Ascending aorta (tissue), 2 donors: ENCODE results near the gene KATNBL1. TPM values are rescaled to one million over a fixed set of nuclear protein-coding genes. Genes with fewer than 3 reads are reported as not detected.

Experiments
- DNase-seq, 2 donors: peaks; one replicate each; pipeline ENCODE4 v3.0.0-alpha.2; 2019; ENCODE audit warnings: low spot score in 2 of 2
- H3K27ac ChIP-seq, 2 donors: fragments of 200-600 bp; sonication (generic); one replicate each; pipeline ENCODE4 v1.5.1; 2016 to 2017; ENCODE audit warnings: mild to moderate bottlenecking in 1 of 2
- H3K27me3 ChIP-seq: fragments of 200-600 bp; sonication (generic); one replicate; pipeline ENCODE4 v1.5.1; 2017
- H3K36me3 ChIP-seq, 2 donors: fragments of 200-600 bp; sonication (generic); one replicate each; pipeline ENCODE4 v1.5.1; 2016
- H3K4me1 ChIP-seq, 2 donors: fragments of 200-600 bp; sonication (generic); one replicate each; pipeline ENCODE4 v1.5.1; 2016 to 2017; ENCODE audit warnings: mild to moderate bottlenecking in 1 of 2
- H3K4me3 ChIP-seq, 2 donors: fragments of 200-600 bp; sonication (generic); one replicate each; pipeline ENCODE4 v1.5.1; 2016 to 2017; ENCODE audit warnings: mild to moderate bottlenecking in 1 of 2
- H3K9me3 ChIP-seq, 2 donors: fragments of 200-600 bp; sonication (generic); one replicate each; pipeline ENCODE4 v1.5.1; 2016
- intact Hi-C: fragments of 100-400 bp; cut with DNase I; formaldehyde crosslinking; loops from one replicate; pipeline ENCODE4 v1.15.1; 2023
- total RNA-seq: library from RNA; depleted of rRNA; stranded (reverse); fragments of >200 nt; gene quantifications from one replicate; pipeline ENCODE4 v1.1.0, GENCODE V29; 2016
- TF ChIP-seq, protein P1 (sequence below), 3 experiments: fragments of 200-600 bp in 2 of 3; fragments of 450-650 bp in 1 of 3; sonication (generic) in 2 of 3; IDR thresholded peaks; one replicate each; pipeline ENCODE4 v1.5.1; 2016 to 2019; ENCODE audit warnings: antibody characterized with exemption in 3 of 3, mild to moderate bottlenecking in 1 of 3, moderate library complexity in 1 of 3

The KATNBL1 gene
- total RNA-seq, 1 donor from 2014 or later: 34.3 TPM

DNA sequence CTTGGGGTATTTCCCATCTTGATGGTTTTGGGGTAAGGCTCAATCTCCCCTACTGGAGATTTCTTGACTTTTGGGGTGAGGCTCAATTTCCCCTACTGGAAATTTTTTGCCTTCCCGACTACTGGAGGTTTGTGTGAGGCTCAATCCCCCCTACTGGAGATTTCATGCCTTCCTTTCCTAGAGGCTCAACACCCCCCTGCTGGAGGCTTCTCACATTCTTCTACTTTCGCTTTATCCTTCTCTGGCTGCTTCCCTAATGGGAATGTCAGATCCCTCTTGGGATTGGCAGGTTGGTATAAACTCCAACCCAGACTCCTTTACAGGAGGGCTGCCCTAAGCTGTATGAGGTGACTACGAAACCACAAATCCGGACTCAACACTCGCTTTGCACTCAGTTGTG is 49.2 kb downstream of the KATNBL1 start:
- H3K9me3 ChIP-seq: peaks cover 6 to 13% of the 10 kb centered on the region in 2 donors
- no peak overlapping the region for H3K4me3 ChIP-seq
- no peaks in the 10 kb centered on the region for H3K4me1 ChIP-seq
- no peak for DNase-seq
- TF ChIP-seq, protein P1, sequence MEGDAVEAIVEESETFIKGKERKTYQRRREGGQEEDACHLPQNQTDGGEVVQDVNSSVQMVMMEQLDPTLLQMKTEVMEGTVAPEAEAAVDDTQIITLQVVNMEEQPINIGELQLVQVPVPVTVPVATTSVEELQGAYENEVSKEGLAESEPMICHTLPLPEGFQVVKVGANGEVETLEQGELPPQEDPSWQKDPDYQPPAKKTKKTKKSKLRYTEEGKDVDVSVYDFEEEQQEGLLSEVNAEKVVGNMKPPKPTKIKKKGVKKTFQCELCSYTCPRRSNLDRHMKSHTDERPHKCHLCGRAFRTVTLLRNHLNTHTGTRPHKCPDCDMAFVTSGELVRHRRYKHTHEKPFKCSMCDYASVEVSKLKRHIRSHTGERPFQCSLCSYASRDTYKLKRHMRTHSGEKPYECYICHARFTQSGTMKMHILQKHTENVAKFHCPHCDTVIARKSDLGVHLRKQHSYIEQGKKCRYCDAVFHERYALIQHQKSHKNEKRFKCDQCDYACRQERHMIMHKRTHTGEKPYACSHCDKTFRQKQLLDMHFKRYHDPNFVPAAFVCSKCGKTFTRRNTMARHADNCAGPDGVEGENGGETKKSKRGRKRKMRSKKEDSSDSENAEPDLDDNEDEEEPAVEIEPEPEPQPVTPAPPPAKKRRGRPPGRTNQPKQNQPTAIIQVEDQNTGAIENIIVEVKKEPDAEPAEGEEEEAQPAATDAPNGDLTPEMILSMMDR (IDR thresholded peaks at IDR 0.05): no peak
- no peaks in the 10 kb centered on the region for H3K27me3 ChIP-seq
- intact Hi-C loops: no loop called here
- H3K27ac ChIP-seq: no peak overlapping the region
- peaks cover 45 to 56% of the 10 kb centered on the region in 2 donors for H3K36me3 ChIP-seq

DNA sequence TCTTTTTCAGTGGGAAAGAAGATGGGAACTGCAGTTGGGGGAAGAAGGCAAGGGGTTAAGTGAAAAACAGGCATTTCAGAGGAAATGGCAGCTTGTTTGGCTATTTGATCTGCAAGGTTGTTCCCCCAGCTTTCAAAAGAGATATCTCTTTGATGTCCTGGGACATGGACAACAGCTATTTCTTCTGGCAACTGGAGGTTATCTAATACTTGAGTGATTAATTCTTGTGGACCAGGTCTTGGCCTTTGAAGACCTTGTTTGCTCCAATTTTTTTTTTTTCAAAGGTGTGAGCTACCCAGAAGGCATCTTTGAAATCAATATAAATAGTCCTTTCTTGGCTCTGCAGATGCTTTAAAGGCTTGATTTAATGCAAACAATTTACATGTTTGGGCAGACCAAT is 51.5 kb downstream of the KATNBL1 start:
- Histone ChIP-seq H3K36me3 (peaks cover 54 to 80% of the 10 kb centered on the region in 2 donors), H3K27me3 (no peaks in the 10 kb centered on the region), H3K4me1 (no peaks in the 10 kb centered on the region), H3K4me3 (no peak overlapping the region), H3K27ac (no peak overlapping the region), H3K9me3 (peaks cover 17 to 29% of the 10 kb centered on the region in 2 donors)
- intact Hi-C loops: no loop called here
- no peak for DNase-seq
- TF ChIP-seq, protein P1 (IDR thresholded peaks at IDR 0.05): no peak

DNA sequence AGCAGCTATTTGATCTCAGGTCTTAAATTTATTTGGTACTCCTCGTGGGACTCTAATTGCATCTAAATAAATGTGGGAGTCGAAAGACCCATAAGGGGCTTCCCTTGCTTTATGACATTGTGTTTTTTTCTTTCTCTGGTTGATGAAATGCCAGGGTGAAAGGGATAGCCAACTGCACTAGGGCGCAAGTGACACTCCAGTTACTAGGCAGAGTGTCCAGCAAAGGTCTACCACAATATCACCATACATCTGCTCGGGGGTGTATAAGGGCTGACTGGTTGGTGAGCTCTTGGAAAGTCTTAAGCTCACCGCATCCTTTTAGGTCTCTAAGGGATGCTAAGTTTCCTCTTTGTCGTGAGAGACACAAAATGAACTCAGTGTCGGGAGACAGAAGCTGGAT is 54.0 kb downstream of the KATNBL1 start:
- Histone ChIP-seq H3K4me1 (no peaks in the 10 kb centered on the region), H3K27me3 (no peaks in the 10 kb centered on the region), H3K9me3 (peaks cover 13 to 18% of the 10 kb centered on the region in 2 donors), H3K27ac (no peak overlapping the region), H3K4me3 (no peak overlapping the region), H3K36me3 (peaks cover 51 to 83% of the 10 kb centered on the region in 2 donors)
- DNase-seq: no peak
- intact Hi-C loops: no loop called here
- TF ChIP-seq, protein P1 (IDR thresholded peaks at IDR 0.05): no peak

DNA sequence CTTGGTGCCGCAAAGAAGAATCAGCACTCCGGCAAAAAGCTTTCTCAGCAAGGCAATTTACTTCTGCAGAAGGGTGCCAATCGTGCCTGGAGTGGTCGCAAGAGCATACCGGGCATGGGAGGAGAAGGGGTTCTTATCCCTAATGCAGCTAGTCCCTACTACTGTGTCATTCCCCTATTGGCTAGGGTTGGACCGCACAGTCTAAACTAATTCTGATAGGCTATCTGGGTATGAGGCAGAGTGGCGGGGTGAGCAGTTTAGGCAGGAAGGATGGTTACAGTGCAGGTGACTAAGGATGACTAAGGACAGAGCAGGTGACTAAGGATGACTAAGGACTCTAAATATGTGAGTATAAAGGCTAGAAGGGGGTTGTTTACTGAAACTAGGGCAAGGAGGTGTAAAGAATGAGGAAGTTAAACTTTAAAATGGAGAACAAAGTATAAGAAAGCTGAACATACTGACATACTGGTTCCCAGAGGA is 55.1 kb downstream of the KATNBL1 start:
- Histone ChIP-seq H3K4me3 (no peak overlapping the region), H3K27me3 (no peaks in the 10 kb centered on the region), H3K4me1 (no peaks in the 10 kb centered on the region), H3K9me3 (peaks cover 11 to 16% of the 10 kb centered on the region in 2 donors), H3K36me3 (peaks cover 55 to 87% of the 10 kb centered on the region in 2 donors), H3K27ac (no peak overlapping the region)
- TF ChIP-seq, protein P1 (IDR thresholded peaks at IDR 0.05): no peak
- intact Hi-C loops: no loop called here
- no peak for DNase-seq

DNA sequence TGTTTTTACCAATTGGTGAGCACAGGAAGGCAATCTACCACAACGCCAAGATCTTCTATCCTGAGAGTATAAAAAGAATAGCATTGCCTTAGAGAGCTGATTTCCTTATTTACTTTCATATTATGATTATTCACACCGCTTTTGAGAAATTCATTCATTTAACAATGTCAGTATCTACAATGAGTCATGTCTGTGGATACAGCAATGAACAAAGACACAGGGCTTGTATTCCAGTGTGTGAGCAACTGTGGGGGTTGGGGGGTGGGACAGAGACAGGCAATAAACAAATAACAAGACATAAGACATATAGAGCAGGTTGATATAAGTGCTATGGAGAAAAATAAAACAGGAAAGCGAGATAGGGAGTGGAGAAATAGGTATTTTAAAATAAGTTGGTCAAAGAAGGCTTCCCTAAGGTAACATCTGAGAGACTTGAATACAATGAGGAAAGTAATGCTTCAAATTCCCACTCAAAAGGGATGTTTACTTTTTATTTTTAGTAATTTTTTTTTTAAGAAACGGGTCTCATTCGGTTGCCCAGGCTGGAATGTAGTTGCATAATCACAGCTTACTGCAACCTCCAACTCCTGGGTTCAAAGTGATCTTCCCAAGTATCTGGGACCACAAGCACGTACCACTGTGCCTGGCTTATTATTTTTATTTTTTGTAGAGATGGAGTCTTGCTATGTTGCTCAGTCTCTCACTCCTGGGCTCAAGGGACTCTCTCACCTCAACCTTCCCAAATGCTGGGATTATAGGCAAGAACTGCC is 62.3 kb downstream of the KATNBL1 start:
- no peaks in the 10 kb centered on the region for H3K4me1 ChIP-seq
- DNase-seq: no peak
- no peak overlapping the region for H3K27ac ChIP-seq
- intact Hi-C loops: no loop called here
- TF ChIP-seq, protein P1 (IDR thresholded peaks at IDR 0.05): no peak
- no peak overlapping the region for H3K4me3 ChIP-seq
- no peaks in the 10 kb centered on the region for H3K9me3 ChIP-seq
- no peaks in the 10 kb centered on the region for H3K27me3 ChIP-seq
- peaks cover 35 to 60% of the 10 kb centered on the region in 2 donors for H3K36me3 ChIP-seq
